HCT116 (cell line): ENCODE results near the gene HSPA4.

Experiments used
- EZH2phosphoT487 ChIP-seq: fragments of 200-600 bp; IDR thresholded peaks from 2 replicates; pipeline ENCODE4 v1.6.1; 2018; ENCODE audit warnings: antibody characterized with exemption, borderline replicate concordance
- POLR2A ChIP-seq: IDR thresholded peaks from 2 replicates; pipeline ENCODE4 v1.7.0; 2011; ENCODE audit warnings: borderline replicate concordance; ENCODE audit not compliant: insufficient read depth, insufficient read length; ENCODE audit errors: extremely low read depth
- POLR2AphosphoS5 ChIP-seq: IDR thresholded peaks from 2 replicates; pipeline ENCODE4 v1.6.1; 2011; ENCODE audit warnings: mild to moderate bottlenecking, low read depth, low read length, moderate library complexity
- RAD21 ChIP-seq: IDR thresholded peaks from 2 replicates; pipeline ENCODE4 v1.6.1; 2012; ENCODE audit warnings: low read depth, mild to moderate bottlenecking
- TF ChIP-seq, protein P1 (sequence below), 3 experiments: fragments of 200-600 bp in 1 of 3; sonication (generic) in 1 of 3; IDR thresholded peaks in 2 of 3; conservative IDR thresholded peaks in 1 of 3; 2 replicates each; pipeline ENCODE4 v1.5.1; 2012 to 2017; ENCODE audit warnings: low read depth in 2 of 3, low read length in 2 of 3, antibody characterized with exemption in 1 of 3, borderline replicate concordance in 1 of 3, control low read depth in 1 of 3, mild to moderate bottlenecking in 1 of 3, mixed read lengths in 1 of 3, mixed run types in 1 of 3, moderate library complexity in 1 of 3; ENCODE audit not compliant: insufficient read depth in 1 of 3
- TF ChIP-seq, protein P2 (sequence below): IDR thresholded peaks from 2 replicates; pipeline ENCODE4 v1.6.1; 2012
- TF ChIP-seq, protein P3 (sequence below): IDR thresholded peaks from 2 replicates; pipeline ENCODE4 v1.6.1; 2012

DNA sequence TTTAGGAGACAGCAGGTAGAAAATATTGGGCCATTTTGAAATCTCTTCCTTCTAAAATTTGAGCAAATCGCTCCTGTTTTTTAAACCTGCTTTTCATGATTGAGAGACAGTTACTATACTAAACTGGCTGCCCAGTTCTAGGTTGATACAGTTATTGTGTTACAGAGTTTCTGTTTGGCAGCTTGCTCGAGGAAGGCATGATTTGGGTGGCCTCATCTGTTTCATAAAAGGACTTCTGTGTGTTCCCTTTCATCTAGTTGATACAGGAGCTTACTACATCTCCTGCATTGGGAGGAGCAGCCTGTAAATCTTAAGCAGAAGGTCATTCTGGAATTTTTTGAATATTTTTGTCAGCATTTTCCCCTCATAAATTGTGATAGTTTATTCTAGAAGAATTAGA is 14.2 kb downstream of the HSPA4 start:
- TF ChIP-seq, protein P1, sequence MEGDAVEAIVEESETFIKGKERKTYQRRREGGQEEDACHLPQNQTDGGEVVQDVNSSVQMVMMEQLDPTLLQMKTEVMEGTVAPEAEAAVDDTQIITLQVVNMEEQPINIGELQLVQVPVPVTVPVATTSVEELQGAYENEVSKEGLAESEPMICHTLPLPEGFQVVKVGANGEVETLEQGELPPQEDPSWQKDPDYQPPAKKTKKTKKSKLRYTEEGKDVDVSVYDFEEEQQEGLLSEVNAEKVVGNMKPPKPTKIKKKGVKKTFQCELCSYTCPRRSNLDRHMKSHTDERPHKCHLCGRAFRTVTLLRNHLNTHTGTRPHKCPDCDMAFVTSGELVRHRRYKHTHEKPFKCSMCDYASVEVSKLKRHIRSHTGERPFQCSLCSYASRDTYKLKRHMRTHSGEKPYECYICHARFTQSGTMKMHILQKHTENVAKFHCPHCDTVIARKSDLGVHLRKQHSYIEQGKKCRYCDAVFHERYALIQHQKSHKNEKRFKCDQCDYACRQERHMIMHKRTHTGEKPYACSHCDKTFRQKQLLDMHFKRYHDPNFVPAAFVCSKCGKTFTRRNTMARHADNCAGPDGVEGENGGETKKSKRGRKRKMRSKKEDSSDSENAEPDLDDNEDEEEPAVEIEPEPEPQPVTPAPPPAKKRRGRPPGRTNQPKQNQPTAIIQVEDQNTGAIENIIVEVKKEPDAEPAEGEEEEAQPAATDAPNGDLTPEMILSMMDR (IDR thresholded peaks at IDR 0.05 in 2 of 3, conservative IDR thresholded peaks at IDR 0.05 in 1 of 3; ENCODE audit: borderline replicate concordance in 1 of 3, insufficient read depth in 1 of 3, low read depth in 2 of 3, low read length in 2 of 3) = no peak
- TF ChIP-seq EZH2phosphoT487 = no peak
- TF ChIP-seq, protein P2, sequence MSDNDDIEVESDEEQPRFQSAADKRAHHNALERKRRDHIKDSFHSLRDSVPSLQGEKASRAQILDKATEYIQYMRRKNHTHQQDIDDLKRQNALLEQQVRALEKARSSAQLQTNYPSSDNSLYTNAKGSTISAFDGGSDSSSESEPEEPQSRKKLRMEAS = no peak
- no peak for TF ChIP-seq RAD21
- TF ChIP-seq, protein P3, sequence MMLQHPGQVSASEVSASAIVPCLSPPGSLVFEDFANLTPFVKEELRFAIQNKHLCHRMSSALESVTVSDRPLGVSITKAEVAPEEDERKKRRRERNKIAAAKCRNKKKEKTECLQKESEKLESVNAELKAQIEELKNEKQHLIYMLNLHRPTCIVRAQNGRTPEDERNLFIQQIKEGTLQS = no peak
- no peak for TF ChIP-seq POLR2AphosphoS5
- no peak for TF ChIP-seq POLR2A
